A549 (cell line): ENCODE results near the gene NFAM1. TPM values are rescaled to one million over a fixed set of nuclear protein-coding genes. Genes with fewer than 3 reads are reported as not detected.

Experiments used
- ATAC-seq, 2 experiments: fragments of 200-7000 bp in 1 of 2; fragments of >200 bp in 1 of 2; cut with Nextera tagmentation in 1 of 2; cut with Tn5 transposase in 1 of 2; 3 replicates each; pipeline versions ENCODE4 v1.8.0 to v1.9.1; 2018 to 2020; ENCODE audit warnings: mild to moderate bottlenecking in 1 of 2, moderate library complexity in 1 of 2
- CTCF ChIA-PET: fragments of 300-600 bp; sonication (Branson Sonifier 250); formaldehyde crosslinking; extraction: SDS; loops from one replicate; lab custom pipeline; 2021; ENCODE audit warnings: antibody characterized with exemption, inconsistent platforms; lab: Yijun Ruan, JAX
- POLR2A ChIA-PET: fragments of 350-600 bp; formaldehyde crosslinking; extraction: SDS; loops from one replicate; lab custom pipeline; 2021; ENCODE audit warnings: antibody characterized with exemption, inconsistent platforms; lab: Yijun Ruan, JAX
- DNase-seq, 2 experiments: peaks; one replicate each; pipeline versions ENCODE4 v3.0.0 to v3.0.0-alpha.2; 2011 to 2016; ENCODE audit warnings: low read depth in 1 of 2, low spot score in 1 of 2
- FAIRE-seq: peaks from 2 replicates; lab custom pipeline; 2011; peaks lifted over from hg19 to GRCh38; lab: Jason Lieb, UNC
- H3K27ac ChIP-seq, 2 experiments: fragments of >200 bp; sonication (Bioruptor Twin); formaldehyde crosslinking; 3 replicates each; pipeline ENCODE4 v1.5.1; 2016 to 2017
- H3K4me1 ChIP-seq: fragments of >200 bp; sonication (Bioruptor Twin); formaldehyde crosslinking; 3 replicates; pipeline ENCODE4 v1.6.1; 2016
- H3K4me2 ChIP-seq: fragments of >200 bp; sonication (Bioruptor Twin); formaldehyde crosslinking; 3 replicates; pipeline ENCODE4 v1.6.1; 2016
- H3K4me3 ChIP-seq: fragments of >200 bp; sonication (Bioruptor Twin); formaldehyde crosslinking; 3 replicates; pipeline ENCODE4 v1.5.1; 2016
- H3K9me3 ChIP-seq: fragments of >200 bp; sonication (Bioruptor Twin); formaldehyde crosslinking; 3 replicates; pipeline ENCODE4 v1.6.1; 2016
- CBX2 ChIP-seq: fragments of 200-600 bp; sonication (generic); IDR thresholded peaks from 2 replicates; pipeline ENCODE4 v1.6.1; 2016; ENCODE audit warnings: low read depth, mild to moderate bottlenecking, borderline replicate concordance
- CEBPB ChIP-seq, 2 experiments: fragments of >200 bp in 1 of 2; sonication (Bioruptor Twin) in 1 of 2; formaldehyde crosslinking in 1 of 2; IDR thresholded peaks; 2 replicates each; pipeline ENCODE4 v1.6.1; 2012 to 2016
- CHD2 ChIP-seq: fragments of 150-350 bp; IDR thresholded peaks from 2 replicates; pipeline ENCODE4 v1.6.1; 2014; ENCODE audit warnings: low read length; ENCODE audit not compliant: partially characterized antibody
- EP300 ChIP-seq, 2 experiments: fragments of >200 bp; sonication (Bioruptor Twin); formaldehyde crosslinking; IDR thresholded peaks; 2 replicates in 1 of 2; 3 replicates in 1 of 2; pipeline ENCODE4 v1.6.1; 2016 to 2017
- FOSB ChIP-seq: fragments of 250-450 bp; sonication (Bioruptor Pico); IDR thresholded peaks from 2 replicates; pipeline ENCODE4 v1.5.0; 2020; ENCODE audit warnings: mild to moderate bottlenecking, moderate library complexity
- GATA3 ChIP-seq: IDR thresholded peaks from 2 replicates; pipeline ENCODE4 v1.6.1; 2012; ENCODE audit warnings: borderline replicate concordance
- HDAC2 ChIP-seq: fragments of 200-600 bp; sonication (generic); IDR thresholded peaks from 2 replicates; pipeline ENCODE4 v1.6.1; 2016
- HOXA7 ChIP-seq: fragments of 250-450 bp; sonication (Bioruptor Pico); IDR thresholded peaks from 2 replicates; pipeline ENCODE4 v1.5.0; 2020; ENCODE audit warnings: mild to moderate bottlenecking, moderate library complexity
- HOXB13 ChIP-seq: fragments of 250-450 bp; sonication (Bioruptor Pico); IDR thresholded peaks from 2 replicates; pipeline ENCODE4 v1.5.0; 2020; ENCODE audit warnings: low read depth, mild to moderate bottlenecking, moderate library complexity
- KDM1A ChIP-seq: fragments of 200-600 bp; sonication (generic); IDR thresholded peaks from 2 replicates; pipeline ENCODE4 v1.6.1; 2016; ENCODE audit warnings: low read depth, mild to moderate bottlenecking
- KDM5A ChIP-seq: fragments of 200-600 bp; sonication (generic); IDR thresholded peaks from 2 replicates; pipeline ENCODE4 v1.6.1; 2016; ENCODE audit warnings: antibody characterized with exemption, mild to moderate bottlenecking
- MYC ChIP-seq: IDR thresholded peaks from 2 replicates; pipeline ENCODE4 v1.6.1; 2012; ENCODE audit warnings: mild to moderate bottlenecking, inconsistent platforms, low read length, improper control_type of control experiment, borderline replicate concordance
- POLR2A ChIP-seq: IDR thresholded peaks from 2 replicates; pipeline ENCODE4 v1.6.1; 2012; ENCODE audit warnings: mild to moderate bottlenecking, low read length
- REST ChIP-seq: fragments of 200-600 bp; sonication (generic); IDR thresholded peaks from 2 replicates; pipeline ENCODE4 v1.6.1; 2016; ENCODE audit warnings: antibody characterized with exemption, mild to moderate bottlenecking, moderate library complexity
- SREBF2 ChIP-seq: fragments of 450-650 bp; IDR thresholded peaks from 2 replicates; pipeline ENCODE4 v1.6.1; 2014; ENCODE audit warnings: mild to moderate bottlenecking, moderate library complexity
- TP53 ChIP-seq: fragments of 250-450 bp; sonication (Bioruptor Pico); IDR thresholded peaks from 2 replicates; pipeline ENCODE4 v1.5.0; 2021; ENCODE audit warnings: mild to moderate bottlenecking, moderate library complexity
- USF2 ChIP-seq: fragments of 450-650 bp; IDR thresholded peaks from 2 replicates; pipeline ENCODE4 v1.6.1; 2014; ENCODE audit warnings: antibody characterized with exemption
- ZC3H11A ChIP-seq: fragments of 450-650 bp; IDR thresholded peaks from 2 replicates; pipeline ENCODE4 v1.6.1; 2014; ENCODE audit warnings: antibody characterized with exemption, mild to moderate bottlenecking
- ZNF302 ChIP-seq: fragments of 250-450 bp; sonication (Bioruptor Pico); IDR thresholded peaks from 2 replicates; pipeline ENCODE4 v1.9.0; 2021; ENCODE audit warnings: inconsistent platforms, mild to moderate bottlenecking, moderate library complexity
- WGBS: methylation state at CpG from one replicate; pipeline ENCODE4 v1.1.6; 2017; ENCODE audit errors: missing lambda C conversion rate; 5-methylcytosine and 5-hydroxymethylcytosine counted together
- polyA plus RNA-seq, 4 experiments: library from polyadenylated mRNA; depleted of rRNA in 3 of 4; stranded (reverse); fragments of >200 nt; fragmentation: RNase III in 1 of 4; extraction: RNeasy Plus Mini Kit Qiagen cat#74134 plus additional on column Dnase treatment in 1 of 4; gene quantifications; 2 replicates in 3 of 4; 3 replicates in 1 of 4; pipeline ENCODE4 v1.2.3, GENCODE V29; 2011 to 2017
- TF ChIP-seq, protein P1 (sequence below): fragments of 250-450 bp; sonication (Bioruptor Pico); IDR thresholded peaks from 2 replicates; pipeline ENCODE4 v1.5.0; 2020; ENCODE audit warnings: low read depth, mild to moderate bottlenecking, moderate library complexity

Gene NFAM1
- polyA plus RNA-seq, 2 of the 4 experiments (the other 2 are of a cell fraction) = not detected

DNA sequence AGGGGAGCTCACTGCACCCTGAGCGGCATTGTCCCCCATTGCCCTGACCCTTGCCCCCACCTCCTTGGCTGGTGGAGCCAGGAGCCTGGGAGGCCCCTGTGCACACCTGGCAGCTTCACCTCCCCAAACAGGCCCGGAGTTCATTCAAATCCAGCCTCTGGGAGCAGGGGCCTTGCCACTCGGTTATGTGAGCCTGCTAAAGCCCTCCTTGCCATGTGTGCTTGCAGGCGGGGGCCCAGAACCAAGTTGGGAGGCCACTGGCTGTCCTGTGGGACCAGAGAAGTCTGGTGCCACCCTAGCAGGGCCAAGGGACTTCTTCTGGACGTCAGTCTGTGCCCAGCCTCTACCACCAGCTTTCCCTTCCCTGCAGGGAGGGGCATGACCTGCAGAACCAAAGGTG is 48.9 kb downstream of the NFAM1 start:
- H3K4me3 ChIP-seq = no peak overlapping the region
- WGBS = 40% methylated on average over 1 of the region's 5 CpGs
- H3K9me3 ChIP-seq = no peaks in the 10 kb centered on the region
- ATAC-seq = no peak
- no peak overlapping the region for H3K4me2 ChIP-seq
- H3K4me1 ChIP-seq = no peaks in the 10 kb centered on the region
- POLR2A ChIA-PET = no interaction called here
- CTCF ChIA-PET = no interaction called here
- no peak for DNase-seq
- H3K27ac ChIP-seq = no peak overlapping the region
- no peak for FAIRE-seq
- no peak for TF ChIP-seq CEBPB (IDR thresholded peaks at IDR 0.05)

DNA sequence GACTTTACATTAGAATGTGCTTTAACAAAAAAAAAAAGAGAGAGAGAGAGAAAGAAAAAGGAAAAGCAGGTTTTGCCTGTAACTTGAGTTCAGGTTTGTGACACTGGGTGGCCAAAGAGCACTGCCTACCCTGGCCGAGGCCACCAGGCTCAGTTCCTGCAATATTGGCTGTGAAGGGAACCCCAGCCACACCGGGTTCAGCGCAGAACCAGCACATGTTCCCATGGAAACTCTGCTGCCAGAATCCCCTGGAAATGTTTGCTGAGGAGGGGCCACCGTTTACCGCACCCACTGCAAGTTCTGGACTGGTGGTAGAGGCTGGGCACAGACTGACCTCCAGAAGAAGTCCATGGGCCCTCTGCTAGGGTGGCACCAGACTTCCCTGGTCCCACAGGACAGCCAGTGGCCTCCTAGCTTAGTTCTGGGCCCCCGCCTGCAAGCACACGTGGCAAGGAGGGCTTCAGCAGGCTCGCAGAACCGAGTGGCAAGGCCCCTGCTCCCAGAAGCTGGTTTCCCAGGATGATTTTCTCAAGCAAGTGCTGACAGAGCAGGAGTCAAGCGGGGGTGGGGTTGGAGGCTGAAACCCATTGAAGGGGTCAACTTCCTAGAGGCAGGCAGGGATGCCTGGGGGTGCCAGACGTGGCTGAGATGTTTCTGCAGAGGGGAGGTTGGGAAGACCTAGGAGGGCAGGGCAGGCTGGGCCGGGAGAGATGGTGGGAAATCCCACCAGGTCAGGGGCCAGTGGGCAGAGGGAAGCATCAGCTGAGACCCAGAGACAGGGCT is 51.2 kb downstream of the NFAM1 start:
- no peak for TF ChIP-seq CHD2
- no peak for TF ChIP-seq ZC3H11A
- no peak for TF ChIP-seq KDM5A
- TF ChIP-seq, protein P1, sequence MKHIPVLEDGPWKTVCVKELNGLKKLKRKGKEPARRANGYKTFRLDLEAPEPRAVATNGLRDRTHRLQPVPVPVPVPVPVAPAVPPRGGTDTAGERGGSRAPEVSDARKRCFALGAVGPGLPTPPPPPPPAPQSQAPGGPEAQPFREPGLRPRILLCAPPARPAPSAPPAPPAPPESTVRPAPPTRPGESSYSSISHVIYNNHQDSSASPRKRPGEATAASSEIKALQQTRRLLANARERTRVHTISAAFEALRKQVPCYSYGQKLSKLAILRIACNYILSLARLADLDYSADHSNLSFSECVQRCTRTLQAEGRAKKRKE = no peak
- TF ChIP-seq EP300 (IDR thresholded peaks at IDR 0.05) = no peak
- TF ChIP-seq ZNF302 (CRISPR knock-in tag) = no peak
- no peak for TF ChIP-seq HDAC2
- TF ChIP-seq KDM1A = no peak
- no peak for TF ChIP-seq MYC
- no peak for TF ChIP-seq FOSB (CRISPR knock-in tag)
- no peak for TF ChIP-seq HOXA7 (CRISPR knock-in tag)
- no peak for TF ChIP-seq HOXB13 (CRISPR knock-in tag)
- TF ChIP-seq REST = no peak
- no peak for TF ChIP-seq USF2
- no peak for TF ChIP-seq CBX2
- no peak for TF ChIP-seq POLR2A
- TF ChIP-seq SREBF2 = no peak
- TF ChIP-seq TP53 (CRISPR knock-in tag) = no peak
- no peak for TF ChIP-seq GATA3
- Histone ChIP-seq H3K4me2 (no peak overlapping the region), H3K27ac (no peak overlapping the region), H3K4me3 (no peak overlapping the region), H3K9me3 (no peaks in the 10 kb centered on the region), H3K4me1 (no peaks in the 10 kb centered on the region)
- DNase-seq (no peak), FAIRE-seq (no peak), ATAC-seq (no peak)
- POLR2A ChIA-PET = no interaction called here
- WGBS = 65% methylated on average over 7 of the region's 12 CpGs
- CTCF ChIA-PET = no interaction called here
